GM12878 (cell line): ENCODE data around the gene FKBP4. TPM values are rescaled to one million over a fixed set of nuclear protein-coding genes. Genes with fewer than 3 reads are reported as not detected.

Source experiments
- ASH2L ChIP-seq: fragments of 300-600, 200-600 bp; sonication (generic); IDR thresholded peaks from 2 replicates; pipeline ENCODE4 v1.6.1; 2017; ENCODE audit warnings: low read depth, mild to moderate bottlenecking, borderline replicate concordance
- BHLHE40 ChIP-seq, 2 experiments: fragments of 450-650 bp in 1 of 2; IDR thresholded peaks; 2 replicates each; pipeline ENCODE4 v1.6.1; 2011 to 2017; ENCODE audit warnings: low read depth in 2 of 2, borderline replicate concordance in 1 of 2, improper control_type of control experiment in 1 of 2, low read length in 1 of 2, mild to moderate bottlenecking in 1 of 2
- CHD2 ChIP-seq: IDR thresholded peaks from 2 replicates; pipeline ENCODE4 v1.6.1; 2011; ENCODE audit warnings: low read depth, low read length, improper control_type of control experiment, borderline replicate concordance
- E4F1 ChIP-seq: fragments of 450-650 bp; IDR thresholded peaks from 2 replicates; pipeline ENCODE4 v1.6.1; 2018; ENCODE audit warnings: borderline replicate concordance, mild to moderate bottlenecking; ENCODE audit not compliant: partially characterized antibody
- EP300 ChIP-seq, 2 experiments: fragments of 150-350 bp in 1 of 2; IDR thresholded peaks; 2 replicates each; pipeline ENCODE4 v1.6.1; 2011 to 2012; ENCODE audit warnings: low read depth in 2 of 2, low read length in 2 of 2, borderline replicate concordance in 1 of 2, improper control_type of control experiment in 1 of 2, inconsistent platforms in 1 of 2; ENCODE audit not compliant: control insufficient read depth in 1 of 2
- HCFC1 ChIP-seq: fragments of 150-350 bp; IDR thresholded peaks from 2 replicates; pipeline ENCODE4 v1.6.1; 2014; ENCODE audit warnings: low read length
- JUNB ChIP-seq: IDR thresholded peaks from 2 replicates; pipeline ENCODE4 v1.6.1; 2016; ENCODE audit warnings: antibody characterized with exemption, mild to moderate bottlenecking
- JUND ChIP-seq: IDR thresholded peaks from 2 replicates; pipeline ENCODE4 v1.6.1; 2012; ENCODE audit warnings: low read depth, mild to moderate bottlenecking, low read length, improper control_type of control experiment, moderate library complexity
- LARP7 ChIP-seq: fragments of 450-650 bp; IDR thresholded peaks from 2 replicates; pipeline ENCODE4 v1.6.1; 2017; ENCODE audit warnings: mild to moderate bottlenecking
- MXI1 ChIP-seq: fragments of 150-350 bp; IDR thresholded peaks from 2 replicates; pipeline ENCODE4 v1.6.1; 2011; ENCODE audit warnings: low read depth, mild to moderate bottlenecking, inconsistent platforms, low read length, improper control_type of control experiment
- NR2C1 ChIP-seq: fragments of 450-650 bp; IDR thresholded peaks from 2 replicates; pipeline ENCODE4 v1.6.1; 2017; ENCODE audit warnings: antibody characterized with exemption, mild to moderate bottlenecking, moderate library complexity
- NR2F1 ChIP-seq: fragments of 450-650 bp; conservative IDR thresholded peaks from 2 replicates; pipeline ENCODE4 v1.6.1; 2017; ENCODE audit warnings: mild to moderate bottlenecking
- POLR2A ChIP-seq: IDR thresholded peaks from 2 replicates; pipeline ENCODE4 v1.6.1; 2011; ENCODE audit warnings: low read depth, mild to moderate bottlenecking, low read length
- POLR2AphosphoS5 ChIP-seq: IDR thresholded peaks from 2 replicates; pipeline ENCODE4 v1.6.1; 2011; ENCODE audit warnings: mild to moderate bottlenecking, low read length, inconsistent platforms
- RELA ChIP-seq: fragments of 450-650 bp; IDR thresholded peaks from 2 replicates; pipeline ENCODE4 v1.8.0; 2014; ENCODE audit warnings: borderline replicate concordance; ENCODE audit not compliant: partially characterized antibody
- SIX5 ChIP-seq: IDR thresholded peaks from 2 replicates; pipeline ENCODE4 v1.6.1; 2011; ENCODE audit warnings: mild to moderate bottlenecking, low read depth, low read length, moderate library complexity; ENCODE audit not compliant: severe bottlenecking
- SREBF2 ChIP-seq: IDR thresholded peaks from 2 replicates; pipeline ENCODE4 v1.6.1; 2012; ENCODE audit warnings: mild to moderate bottlenecking, low read length
- STAT1 ChIP-seq: fragments of 450-650 bp; conservative IDR thresholded peaks from 2 replicates; pipeline ENCODE4 v1.6.1; 2014; ENCODE audit warnings: antibody characterized with exemption, mild to moderate bottlenecking
- SUZ12 ChIP-seq: fragments of 200-600 bp; sonication (generic); IDR thresholded peaks from one replicate; pipeline ENCODE4 v1.6.1; 2018; ENCODE audit warnings: antibody characterized with exemption, mild to moderate bottlenecking; ENCODE audit not compliant: unreplicated experiment
- ZBED1 ChIP-seq: IDR thresholded peaks from 2 replicates; pipeline ENCODE4 v1.6.1; 2016; ENCODE audit warnings: borderline replicate concordance
- ZNF274 ChIP-seq: IDR thresholded peaks from one replicate; pipeline ENCODE4 v1.8.0; 2011; ENCODE audit not compliant: insufficient read length, insufficient read depth
- polyA plus RNA-seq, 11 experiments: library from polyadenylated mRNA; depleted of rRNA in 4 of 11; unstranded in 6 of 11; stranded (reverse) in 5 of 11; fragments of >200 nt; fragmentation: Nextera tagmentation in 4 of 11; fragmentation: Illumina TruSeq in 1 of 11; extraction: Ambion mirVana in 4 of 11; extraction: Trizol in 1 of 11; gene quantifications; 1 replicate in 1 of 11; 2 replicates in 10 of 11; pipeline versions ENCODE4 v1.2.1 to v1.2.3, GENCODE V29; 2011 to 2016; ENCODE audit warnings: inconsistent platforms in 2 of 11, missing spikeins in 2 of 11, low read depth in 1 of 11
- total RNA-seq, 4 experiments: library from RNA; depleted of rRNA in 3 of 4; stranded (reverse); fragments of >200 nt in 3 of 4; fragmentation: Illumina TruSeq in 1 of 4; extraction: Trizol in 1 of 4; gene quantifications; 2 replicates each; pipeline versions ENCODE4 v1.2.1 to v1.2.3, GENCODE V29; 2013 to 2021
- TF ChIP-seq, protein P1 (sequence below): IDR thresholded peaks from 2 replicates; pipeline ENCODE4 v1.6.1; 2012; ENCODE audit warnings: low read depth, low read length, improper control_type of control experiment
- TF ChIP-seq, protein P2 (sequence below): fragments of 450-650 bp; IDR thresholded peaks from 2 replicates; pipeline ENCODE4 v1.6.1; 2017; ENCODE audit warnings: borderline replicate concordance
- TF ChIP-seq, protein P3 (sequence below): fragments of 450-650 bp; IDR thresholded peaks from 2 replicates; pipeline ENCODE4 v1.6.1; 2017; ENCODE audit warnings: mild to moderate bottlenecking

The FKBP4 gene
- total and polyA plus RNA-seq, 10 of the 15 experiments (the other 5 are each of a cell fraction or from before 2014, with no cell fraction given), result 8.9 to 90.0 (median 45.4) TPM

DNA sequence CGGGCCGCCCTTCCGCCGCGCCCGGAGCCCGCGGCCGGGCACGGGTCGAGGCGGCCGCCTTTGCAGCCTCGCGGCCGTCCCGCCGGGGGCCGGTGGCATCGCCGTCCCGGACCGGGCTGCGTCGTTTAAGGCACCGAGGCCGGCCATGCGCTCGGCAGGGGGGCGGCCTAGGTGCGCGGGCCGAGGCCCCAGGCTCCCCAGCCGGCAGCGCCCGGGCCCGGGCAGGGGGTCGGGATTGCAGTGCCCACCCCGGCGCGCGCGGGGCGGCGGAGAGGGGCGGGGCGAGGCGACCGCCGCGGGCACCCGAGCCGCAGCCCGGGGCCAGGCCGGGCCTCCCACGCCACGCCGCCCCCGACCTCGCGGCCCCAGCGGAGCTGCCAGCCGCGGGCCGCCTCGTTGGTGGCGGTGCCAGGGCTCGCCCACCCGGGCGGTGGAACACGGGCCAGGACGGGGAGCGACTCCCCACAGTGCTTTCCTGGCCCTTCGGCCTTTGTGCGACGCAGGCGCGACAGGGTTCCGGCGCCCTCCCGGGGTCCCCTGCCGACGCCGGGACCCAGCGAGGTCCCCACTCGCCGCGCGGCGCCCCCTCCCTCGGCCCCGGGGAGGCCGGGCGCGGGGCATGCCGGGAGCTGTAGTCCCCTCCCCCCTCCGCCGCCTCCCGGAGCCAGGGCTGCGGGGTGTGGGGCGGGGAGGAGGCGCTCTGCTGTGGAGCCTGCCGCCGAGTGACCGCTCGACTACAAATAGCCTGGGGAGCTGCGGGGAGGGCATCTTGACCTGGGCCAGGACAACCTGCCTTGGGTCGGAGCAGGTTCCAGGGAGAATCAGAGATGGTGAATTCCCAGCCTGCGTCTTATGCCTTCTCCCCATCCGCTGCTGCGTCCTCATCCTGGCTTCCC, 769 bp downstream of the FKBP4 start (continued):
- no peak for TF ChIP-seq JUNB
- peak; percentile 59 for TF ChIP-seq NR2C1
- TF ChIP-seq, protein P1, sequence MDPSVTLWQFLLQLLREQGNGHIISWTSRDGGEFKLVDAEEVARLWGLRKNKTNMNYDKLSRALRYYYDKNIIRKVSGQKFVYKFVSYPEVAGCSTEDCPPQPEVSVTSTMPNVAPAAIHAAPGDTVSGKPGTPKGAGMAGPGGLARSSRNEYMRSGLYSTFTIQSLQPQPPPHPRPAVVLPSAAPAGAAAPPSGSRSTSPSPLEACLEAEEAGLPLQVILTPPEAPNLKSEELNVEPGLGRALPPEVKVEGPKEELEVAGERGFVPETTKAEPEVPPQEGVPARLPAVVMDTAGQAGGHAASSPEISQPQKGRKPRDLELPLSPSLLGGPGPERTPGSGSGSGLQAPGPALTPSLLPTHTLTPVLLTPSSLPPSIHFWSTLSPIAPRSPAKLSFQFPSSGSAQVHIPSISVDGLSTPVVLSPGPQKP, result no peak
- TF ChIP-seq CHD2, result peak; percentile 84
- peak; percentile 69 for TF ChIP-seq POLR2A
- TF ChIP-seq JUND, result no peak
- TF ChIP-seq, protein P2, sequence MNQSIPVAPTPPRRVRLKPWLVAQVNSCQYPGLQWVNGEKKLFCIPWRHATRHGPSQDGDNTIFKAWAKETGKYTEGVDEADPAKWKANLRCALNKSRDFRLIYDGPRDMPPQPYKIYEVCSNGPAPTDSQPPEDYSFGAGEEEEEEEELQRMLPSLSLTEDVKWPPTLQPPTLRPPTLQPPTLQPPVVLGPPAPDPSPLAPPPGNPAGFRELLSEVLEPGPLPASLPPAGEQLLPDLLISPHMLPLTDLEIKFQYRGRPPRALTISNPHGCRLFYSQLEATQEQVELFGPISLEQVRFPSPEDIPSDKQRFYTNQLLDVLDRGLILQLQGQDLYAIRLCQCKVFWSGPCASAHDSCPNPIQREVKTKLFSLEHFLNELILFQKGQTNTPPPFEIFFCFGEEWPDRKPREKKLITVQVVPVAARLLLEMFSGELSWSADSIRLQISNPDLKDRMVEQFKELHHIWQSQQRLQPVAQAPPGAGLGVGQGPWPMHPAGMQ, result no peak
- no peak for TF ChIP-seq ZBED1
- TF ChIP-seq SIX5, result peak; percentile 64
- peak; percentile 50; the same call in 1 of the 2 replicates for TF ChIP-seq NR2F1
- no peak for TF ChIP-seq SUZ12
- TF ChIP-seq, protein P3, sequence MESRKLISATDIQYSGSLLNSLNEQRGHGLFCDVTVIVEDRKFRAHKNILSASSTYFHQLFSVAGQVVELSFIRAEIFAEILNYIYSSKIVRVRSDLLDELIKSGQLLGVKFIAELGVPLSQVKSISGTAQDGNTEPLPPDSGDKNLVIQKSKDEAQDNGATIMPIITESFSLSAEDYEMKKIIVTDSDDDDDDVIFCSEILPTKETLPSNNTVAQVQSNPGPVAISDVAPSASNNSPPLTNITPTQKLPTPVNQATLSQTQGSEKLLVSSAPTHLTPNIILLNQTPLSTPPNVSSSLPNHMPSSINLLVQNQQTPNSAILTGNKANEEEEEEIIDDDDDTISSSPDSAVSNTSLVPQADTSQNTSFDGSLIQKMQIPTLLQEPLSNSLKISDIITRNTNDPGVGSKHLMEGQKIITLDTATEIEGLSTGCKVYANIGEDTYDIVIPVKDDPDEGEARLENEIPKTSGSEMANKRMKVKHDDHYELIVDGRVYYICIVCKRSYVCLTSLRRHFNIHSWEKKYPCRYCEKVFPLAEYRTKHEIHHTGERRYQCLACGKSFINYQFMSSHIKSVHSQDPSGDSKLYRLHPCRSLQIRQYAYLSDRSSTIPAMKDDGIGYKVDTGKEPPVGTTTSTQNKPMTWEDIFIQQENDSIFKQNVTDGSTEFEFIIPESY, result no peak
- no peak; the same call in 1 of the 2 replicates for TF ChIP-seq ASH2L
- TF ChIP-seq ZNF274, result no peak
- TF ChIP-seq RELA, result peak; percentile 35
- TF ChIP-seq HCFC1, result peak; percentile 79
- no peak for TF ChIP-seq SREBF2
- TF ChIP-seq STAT1, result 0 out of 2 replicates have a peak, but pooled peaks have one; percentile 40
- TF ChIP-seq BHLHE40 (IDR thresholded peaks at IDR 0.05; ENCODE audit: borderline replicate concordance in 1 of 2, low read depth in 2 of 2, low read length in 1 of 2), result peak in 1 of 2 experiments; percentile 37; a peak in 1 of 4 replicates
- TF ChIP-seq EP300 (IDR thresholded peaks at IDR 0.05; ENCODE audit: borderline replicate concordance in 1 of 2, control insufficient read depth in 1 of 2, low read depth in 2 of 2, low read length in 2 of 2), result no peak
- no peak for TF ChIP-seq POLR2AphosphoS5
- peak; percentile 66 for TF ChIP-seq LARP7
- TF ChIP-seq E4F1, result no peak
- peak; percentile 16; the same call in 1 of the 2 replicates for TF ChIP-seq MXI1
